Glutamatergic neuron (in vitro differentiated cells): Measurements from ENCODE around the gene ALDOC. TPM values are rescaled to one million over a fixed set of nuclear protein-coding genes. Genes with fewer than 3 reads are reported as not detected.

Experiments
- DNase-seq: peaks from one replicate; pipeline ENCODE4 v3.0.0; 2022
- H3K27ac Mint-ChIP-seq: one replicate; pipeline ENCODE4 v1.8.0; 2020; ENCODE audit warnings: mild to moderate bottlenecking, mixed read lengths, inconsistent platforms; ENCODE audit not compliant: unreplicated experiment
- H3K27me3 Mint-ChIP-seq: one replicate; pipeline ENCODE4 v1.8.0; 2020; ENCODE audit warnings: mild to moderate bottlenecking, moderate library complexity, mixed read lengths, inconsistent platforms; ENCODE audit not compliant: unreplicated experiment
- H3K36me3 Mint-ChIP-seq: one replicate; pipeline ENCODE4 v1.8.0; 2020; ENCODE audit warnings: mild to moderate bottlenecking, mixed read lengths, inconsistent platforms; ENCODE audit not compliant: unreplicated experiment
- H3K4me1 Mint-ChIP-seq: one replicate; pipeline ENCODE4 v1.8.0; 2020; ENCODE audit warnings: mild to moderate bottlenecking, low read depth, mixed read lengths, inconsistent platforms; ENCODE audit not compliant: unreplicated experiment
- H3K4me3 Mint-ChIP-seq: one replicate; pipeline ENCODE4 v1.8.0; 2020; ENCODE audit warnings: mild to moderate bottlenecking, mixed read lengths, inconsistent platforms; ENCODE audit not compliant: unreplicated experiment
- H3K9me3 Mint-ChIP-seq: one replicate; pipeline ENCODE4 v1.8.0; 2020; ENCODE audit warnings: mild to moderate bottlenecking, moderate library complexity, mixed read lengths, inconsistent platforms; ENCODE audit not compliant: unreplicated experiment
- CTCF ChIP-seq: fragments of 200-600 bp; sonication (generic); IDR thresholded peaks from one replicate; pipeline ENCODE4 v1.5.0; 2021; ENCODE audit not compliant: partially characterized antibody, unreplicated experiment
- total RNA-seq: library from RNA; stranded (reverse); fragmentation: NEBNext Ultra II Directional; extraction: Animal tissue kit (Norgen Biotek cat#: 25700); gene quantifications from one replicate; pipeline ENCODE4 v1.2.1, GENCODE V29; 2021; ENCODE audit not compliant: unreplicated experiment

Gene ALDOC
- total RNA-seq, 1 donor from 2014 or later, result 50.9 TPM

GRCh38 chr17:28550858-28551257, 25.8 kb downstream of the ALDOC start:
- Mint-ChIP-seq H3K27ac (no peak overlapping the region), H3K4me1 (peaks cover 14% of the 10 kb centered on the region), H3K4me3 (peak overlapping the region; percentile 94), H3K27me3 (peaks cover 11% of the 10 kb centered on the region), H3K9me3 (peaks cover 6% of the 10 kb centered on the region), H3K36me3 (no peaks in the 10 kb centered on the region)
- TF ChIP-seq CTCF, result no peak
- DNase-seq, result no peak

- peaks cover 6% of the 10 kb centered on the region for H3K9me3 Mint-ChIP-seq
- H3K36me3 Mint-ChIP-seq, result no peaks in the 10 kb centered on the region
- no peak overlapping the region for H3K27ac Mint-ChIP-seq
- no peak for TF ChIP-seq CTCF
- peaks cover 16% of the 10 kb centered on the region for H3K4me1 Mint-ChIP-seq
- no peak overlapping the region for H3K4me3 Mint-ChIP-seq
- DNase-seq, result no peak
- H3K27me3 Mint-ChIP-seq, result peaks cover 13% of the 10 kb centered on the region
Measured at GRCh38 chr17:28549236-28550132, 27.2 kb downstream of the ALDOC start.

GRCh38 chr17:28548417-28549130, 28.1 kb downstream of the ALDOC start:
- Mint-ChIP-seq H3K4me1 (peaks cover 16% of the 10 kb centered on the region), H3K27me3 (peaks cover 13% of the 10 kb centered on the region)

GRCh38 chr17:28547623-28548416, 28.9 kb downstream of the ALDOC start:
- Mint-ChIP-seq H3K4me1 (peaks cover 15% of the 10 kb centered on the region), H3K4me3 (no peak overlapping the region), H3K36me3 (no peaks in the 10 kb centered on the region), H3K9me3 (peaks cover 2% of the 10 kb centered on the region), H3K27me3 (peaks cover 13% of the 10 kb centered on the region), H3K27ac (no peak overlapping the region)
- TF ChIP-seq CTCF, result peak; percentile 96
- DNase-seq, result peak; percentile 81

More at GRCh38 chr17:28548417-28549130, 28.1 kb downstream of the ALDOC start:
- H3K36me3 Mint-ChIP-seq, result no peaks in the 10 kb centered on the region
- H3K9me3 Mint-ChIP-seq, result peaks cover 3% of the 10 kb centered on the region
- DNase-seq, result no peak
- H3K4me3 Mint-ChIP-seq, result no peak overlapping the region
- H3K27ac Mint-ChIP-seq, result no peak overlapping the region
- TF ChIP-seq CTCF, result peak; percentile 51
